ENCODE data around the gene GATA3. TPM values are rescaled to one million over a fixed set of nuclear protein-coding genes. Genes with fewer than 3 reads are reported as not detected.

Gene GATA3
- total RNA-seq, 1 donor from 2014 or later = 17.6 TPM

DNA sequence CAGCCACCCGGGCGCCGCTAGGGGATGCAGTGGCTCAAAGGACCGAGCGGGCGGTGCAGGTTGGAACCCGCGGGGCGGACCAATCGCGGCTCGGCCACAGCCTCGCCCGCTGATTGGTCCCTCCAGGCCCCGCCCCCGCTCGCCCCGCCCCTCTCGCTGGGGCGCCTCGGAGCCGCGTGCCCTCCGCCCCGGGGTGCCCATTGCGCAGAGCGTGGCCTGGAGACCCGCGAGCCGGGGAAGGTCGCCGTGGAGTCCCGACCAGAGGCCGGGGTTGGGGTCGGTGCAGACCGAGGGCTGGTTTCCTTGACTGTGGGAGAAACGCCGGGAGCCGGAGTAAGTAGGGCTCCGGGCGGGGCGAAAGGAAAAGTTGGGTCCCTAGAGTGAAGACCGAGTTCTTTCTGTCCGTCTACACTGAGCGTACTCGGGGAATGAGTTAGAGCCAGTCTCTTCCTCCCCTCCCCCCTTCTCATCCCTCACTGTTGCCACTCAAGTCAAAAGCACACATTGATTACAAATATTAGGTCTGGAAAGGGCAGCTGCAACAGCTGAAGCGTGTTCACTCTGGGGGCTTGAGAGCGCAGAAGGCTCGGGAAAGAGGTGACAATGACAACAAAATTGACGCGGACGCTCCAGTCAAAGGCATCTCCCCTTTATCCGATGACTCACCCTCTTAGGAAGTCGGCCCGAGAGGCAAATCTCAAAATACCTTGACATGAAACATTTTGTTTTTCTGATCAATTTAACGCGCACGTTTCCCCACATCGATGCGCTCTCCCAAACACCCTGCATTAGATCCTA, 843 bp upstream of the GATA3 start:
- Histone ChIP-seq H3K9ac (ENCODE audit: low read length) (peak overlapping the region; percentile 61), H3K79me2 (ENCODE audit: insufficient read depth, low read length) (no peaks in the 10 kb centered on the region), H2AFZ (ENCODE audit: low read depth, low read length) (peak overlapping the region; percentile 74), H3K27me3 (ENCODE audit: insufficient read depth, low read length) (peaks cover 60% of the 10 kb centered on the region), H3K27ac (ENCODE audit: low read depth, low read length) (peak overlapping the region; percentile 21), H3K9me3 (ENCODE audit: insufficient read depth, low read depth, low read length) (no peaks in the 10 kb centered on the region), H3K4me2 (ENCODE audit: low read length) (peak overlapping the region; percentile 92), H4K20me1 (ENCODE audit: insufficient read depth, low read length) (peaks cover 4% of the 10 kb centered on the region), H3K36me3 (ENCODE audit: insufficient read depth, low read length) (no peaks in the 10 kb centered on the region), H3K4me3 (ENCODE audit: insufficient read depth, low read depth, low read length) (peak overlapping the region; percentile 68), H3K4me1 (ENCODE audit: insufficient read depth, low read length) (peaks cover 18% of the 10 kb centered on the region)
- FAIRE-seq (no peak), DNase-seq (ENCODE audit: low read depth) (peak; percentile 59)
- Mint-ChIP-seq H3K27ac (ENCODE audit: unreplicated experiment) (peak overlapping the region; percentile 93), H3K4me3 (ENCODE audit: unreplicated experiment) (peak overlapping the region; percentile 95), H3K9me3 (ENCODE audit: unreplicated experiment) (no peaks in the 10 kb centered on the region), H3K4me1 (ENCODE audit: low read depth, unreplicated experiment) (peaks cover 5% of the 10 kb centered on the region), H3K27me3 (ENCODE audit: low read depth, unreplicated experiment) (peaks cover 37% of the 10 kb centered on the region), H3K36me3 (ENCODE audit: low read depth, unreplicated experiment) (peaks cover 6% of the 10 kb centered on the region)
- TF ChIP-seq, protein P1, sequence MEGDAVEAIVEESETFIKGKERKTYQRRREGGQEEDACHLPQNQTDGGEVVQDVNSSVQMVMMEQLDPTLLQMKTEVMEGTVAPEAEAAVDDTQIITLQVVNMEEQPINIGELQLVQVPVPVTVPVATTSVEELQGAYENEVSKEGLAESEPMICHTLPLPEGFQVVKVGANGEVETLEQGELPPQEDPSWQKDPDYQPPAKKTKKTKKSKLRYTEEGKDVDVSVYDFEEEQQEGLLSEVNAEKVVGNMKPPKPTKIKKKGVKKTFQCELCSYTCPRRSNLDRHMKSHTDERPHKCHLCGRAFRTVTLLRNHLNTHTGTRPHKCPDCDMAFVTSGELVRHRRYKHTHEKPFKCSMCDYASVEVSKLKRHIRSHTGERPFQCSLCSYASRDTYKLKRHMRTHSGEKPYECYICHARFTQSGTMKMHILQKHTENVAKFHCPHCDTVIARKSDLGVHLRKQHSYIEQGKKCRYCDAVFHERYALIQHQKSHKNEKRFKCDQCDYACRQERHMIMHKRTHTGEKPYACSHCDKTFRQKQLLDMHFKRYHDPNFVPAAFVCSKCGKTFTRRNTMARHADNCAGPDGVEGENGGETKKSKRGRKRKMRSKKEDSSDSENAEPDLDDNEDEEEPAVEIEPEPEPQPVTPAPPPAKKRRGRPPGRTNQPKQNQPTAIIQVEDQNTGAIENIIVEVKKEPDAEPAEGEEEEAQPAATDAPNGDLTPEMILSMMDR (IDR thresholded peaks at IDR 0.05; ENCODE audit: insufficient read depth, low read depth, low read length) = no peak
- no peak for TF ChIP-seq EZH2 (IDR thresholded peaks at IDR 0.05; ENCODE audit: insufficient read depth, low read length)

DNA sequence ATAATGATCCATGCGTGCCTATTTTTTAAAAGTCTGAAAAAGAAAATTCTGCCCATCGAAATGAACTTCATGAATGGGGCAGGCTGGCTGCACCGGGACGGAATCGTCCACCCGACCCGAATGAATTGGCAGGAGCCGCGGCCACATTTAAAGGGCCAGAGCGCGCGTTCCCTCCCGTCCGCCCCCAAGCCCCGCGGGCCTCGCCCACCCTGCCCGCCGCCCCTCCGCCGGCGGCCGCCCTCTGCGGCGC, 319 bp upstream of the GATA3 start:
- H3K36me3 Mint-ChIP-seq (ENCODE audit: low read depth, unreplicated experiment) = peaks cover 7% of the 10 kb centered on the region
- FAIRE-seq = no peak
- H4K20me1 ChIP-seq (ENCODE audit: insufficient read depth, low read length) = peaks cover 4% of the 10 kb centered on the region

More for the DNA sequence above, 319 bp upstream of the GATA3 start:
- peak overlapping the region; percentile 92 for H3K4me2 ChIP-seq (ENCODE audit: low read length)
- H3K27me3 ChIP-seq (ENCODE audit: insufficient read depth, low read length) = peaks cover 62% of the 10 kb centered on the region
- Mint-ChIP-seq H3K27me3 (ENCODE audit: low read depth, unreplicated experiment) (peaks cover 34% of the 10 kb centered on the region), H3K4me1 (ENCODE audit: low read depth, unreplicated experiment) (peaks cover 6% of the 10 kb centered on the region), H3K4me3 (ENCODE audit: unreplicated experiment) (peak overlapping the region; percentile 95), H3K9me3 (ENCODE audit: unreplicated experiment) (no peaks in the 10 kb centered on the region), H3K27ac (ENCODE audit: unreplicated experiment) (peak overlapping the region; percentile 93)
- peak overlapping the region; percentile 61 for H3K9ac ChIP-seq (ENCODE audit: low read length)
- TF ChIP-seq EZH2 (IDR thresholded peaks at IDR 0.05; ENCODE audit: insufficient read depth, low read length) = no peak
- TF ChIP-seq, protein P1 (IDR thresholded peaks at IDR 0.05; ENCODE audit: insufficient read depth, low read depth, low read length) = no peak
- peak overlapping the region; percentile 74 for H2AFZ ChIP-seq (ENCODE audit: low read depth, low read length)
- peak; percentile 32 for DNase-seq (ENCODE audit: low read depth)
- H3K9me3 ChIP-seq (ENCODE audit: insufficient read depth, low read depth, low read length) = no peaks in the 10 kb centered on the region
- peaks cover 18% of the 10 kb centered on the region for H3K4me1 ChIP-seq (ENCODE audit: insufficient read depth, low read length)
- H3K27ac ChIP-seq (ENCODE audit: low read depth, low read length) = no peak overlapping the region
- no peaks in the 10 kb centered on the region for H3K79me2 ChIP-seq (ENCODE audit: insufficient read depth, low read length)
- no peaks in the 10 kb centered on the region for H3K36me3 ChIP-seq (ENCODE audit: insufficient read depth, low read length)
- peak overlapping the region; percentile 68 for H3K4me3 ChIP-seq (ENCODE audit: insufficient read depth, low read depth, low read length)
